Esophagus squamous epithelium (tissue), 5 donors: ENCODE measurements around the gene KLF6. TPM values are rescaled to one million over a fixed set of nuclear protein-coding genes. Genes with fewer than 3 reads are reported as not detected.
"Not testable (repeated sequence)": the region's sequence is repeated elsewhere in the genome, so short reads cannot be mapped to it uniquely, and the experiment has no call there.

Experiments
- DNase-seq: peaks from one replicate; lab custom pipeline; 2025; lab: John Stamatoyannopoulos, UW
- H3K27ac ChIP-seq, 4 donors: fragments of 200-600 bp; sonication (generic); one replicate each; pipeline ENCODE4 v1.5.1; 2016 to 2019; ENCODE audit warnings: mild to moderate bottlenecking in 1 of 4
- H3K27me3 ChIP-seq, 4 donors: fragments of 200-600 bp; sonication (generic); 1 replicate in 3 of 4; 2 replicates in 1 of 4; pipeline versions ENCODE4 v1.5.1 to v1.6.0; 2017 to 2021; ENCODE audit warnings: antibody characterized with exemption in 1 of 4
- H3K36me3 ChIP-seq, 3 donors: fragments of 200-600 bp; sonication (generic); one replicate each; pipeline ENCODE4 v1.5.1; 2016 to 2019
- H3K4me1 ChIP-seq, 3 donors: fragments of 200-600 bp; sonication (generic); one replicate each; pipeline ENCODE4 v1.5.1; 2017 to 2019
- H3K4me3 ChIP-seq, 4 donors: fragments of 200-600 bp; sonication (generic); 1 replicate in 3 of 4; 2 replicates in 1 of 4; pipeline ENCODE4 v1.5.1; 2016 to 2019; ENCODE audit warnings: mild to moderate bottlenecking in 2 of 4, moderate library complexity in 1 of 4
- H3K9me3 ChIP-seq, 3 donors: fragments of 200-600 bp; sonication (generic); one replicate each; pipeline ENCODE4 v1.5.1; 2016 to 2019
- POLR2A ChIP-seq, 4 donors: fragments of 450-650 bp; IDR thresholded peaks; one replicate each; pipeline ENCODE4 v1.6.1; 2017; ENCODE audit warnings: antibody characterized with exemption in 4 of 4, mild to moderate bottlenecking in 4 of 4, moderate library complexity in 3 of 4
- WGBS, 2 donors: methylation state at CpG; one replicate each; pipeline ENCODE4 v1.1.5; 2018; 5-methylcytosine and 5-hydroxymethylcytosine counted together
- intact Hi-C: fragments of 100-400 bp; cut with DNase I; formaldehyde crosslinking; loops from one replicate; pipeline ENCODE4 v1.15.0; 2022
- total RNA-seq, 4 donors: library from RNA; depleted of rRNA; stranded (reverse); fragments of >200 nt; gene quantifications; one replicate each; pipeline ENCODE4 v1.1.0, GENCODE V29; 2016
- TF ChIP-seq, protein P1 (sequence below), 6 experiments: fragments of 450-650 bp in 4 of 6; fragments of 200-600 bp in 2 of 6; sonication (generic) in 2 of 6; IDR thresholded peaks; one replicate each; pipeline ENCODE4 v1.5.1; 2016 to 2019; ENCODE audit warnings: antibody characterized with exemption in 6 of 6, mild to moderate bottlenecking in 4 of 6, moderate library complexity in 4 of 6
- donor health status: DM: yes; HTN: yes; CAD: no.

The KLF6 gene
- total RNA-seq, 4 donors from 2014 or later = 39.6 to 91.2 (median 74.2) TPM

DNA sequence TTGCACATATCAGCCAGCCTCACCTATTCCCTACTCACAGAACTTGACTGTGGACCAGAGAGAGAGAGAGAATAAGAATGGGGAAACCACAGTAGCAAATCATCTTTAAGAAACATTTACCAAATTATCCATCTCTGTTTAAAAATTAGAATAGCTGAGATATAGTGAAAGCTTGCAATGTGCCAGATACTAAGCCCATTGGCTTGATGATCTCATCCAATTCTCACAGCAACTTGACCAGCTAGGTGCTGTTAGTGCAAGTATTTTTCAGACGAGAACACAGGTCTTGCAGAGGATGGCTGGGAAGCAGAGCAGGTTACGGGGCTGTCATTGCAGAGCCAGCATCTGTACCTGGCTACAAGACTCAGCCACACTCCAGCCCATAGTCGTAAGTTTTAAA, 50.9 kb downstream of the KLF6 start:
- no peaks in the 10 kb centered on the region for H3K9me3 ChIP-seq
- no peaks in the 10 kb centered on the region for H3K4me1 ChIP-seq
- 62 to 79% methylated on average over 3 of the region's 3 CpGs for WGBS, 2 donors
- no peaks in the 10 kb centered on the region for H3K36me3 ChIP-seq
- DNase-seq = no peak
- no peaks in the 10 kb centered on the region for H3K27me3 ChIP-seq
- intact Hi-C loops = no loop called here
- no peak for TF ChIP-seq POLR2A (IDR thresholded peaks at IDR 0.05)
- TF ChIP-seq, protein P1, sequence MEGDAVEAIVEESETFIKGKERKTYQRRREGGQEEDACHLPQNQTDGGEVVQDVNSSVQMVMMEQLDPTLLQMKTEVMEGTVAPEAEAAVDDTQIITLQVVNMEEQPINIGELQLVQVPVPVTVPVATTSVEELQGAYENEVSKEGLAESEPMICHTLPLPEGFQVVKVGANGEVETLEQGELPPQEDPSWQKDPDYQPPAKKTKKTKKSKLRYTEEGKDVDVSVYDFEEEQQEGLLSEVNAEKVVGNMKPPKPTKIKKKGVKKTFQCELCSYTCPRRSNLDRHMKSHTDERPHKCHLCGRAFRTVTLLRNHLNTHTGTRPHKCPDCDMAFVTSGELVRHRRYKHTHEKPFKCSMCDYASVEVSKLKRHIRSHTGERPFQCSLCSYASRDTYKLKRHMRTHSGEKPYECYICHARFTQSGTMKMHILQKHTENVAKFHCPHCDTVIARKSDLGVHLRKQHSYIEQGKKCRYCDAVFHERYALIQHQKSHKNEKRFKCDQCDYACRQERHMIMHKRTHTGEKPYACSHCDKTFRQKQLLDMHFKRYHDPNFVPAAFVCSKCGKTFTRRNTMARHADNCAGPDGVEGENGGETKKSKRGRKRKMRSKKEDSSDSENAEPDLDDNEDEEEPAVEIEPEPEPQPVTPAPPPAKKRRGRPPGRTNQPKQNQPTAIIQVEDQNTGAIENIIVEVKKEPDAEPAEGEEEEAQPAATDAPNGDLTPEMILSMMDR (IDR thresholded peaks at IDR 0.05) = no peak
- no peak overlapping the region for H3K27ac ChIP-seq
- H3K4me3 ChIP-seq = no peak overlapping the region

- H3K4me1 ChIP-seq, DNase-seq, H3K9me3 ChIP-seq, H3K4me3 ChIP-seq, H3K27me3 ChIP-seq, intact Hi-C loops, H3K27ac ChIP-seq, H3K36me3 ChIP-seq: not testable (repeated sequence)
- 79 to 90% methylated on average over 3 of the region's 3 CpGs for WGBS, 2 donors
Observed at GRCh38 chr10:3732183-3732582, 52.8 kb downstream of the KLF6 start.

- TF ChIP-seq, protein P1 (IDR thresholded peaks at IDR 0.05) = no peak
- no peak for TF ChIP-seq POLR2A (IDR thresholded peaks at IDR 0.05)
- intact Hi-C loops = no loop called here
- no peak for DNase-seq
- H3K27ac ChIP-seq = no peak overlapping the region
- no peaks in the 10 kb centered on the region for H3K27me3 ChIP-seq
- no peaks in the 10 kb centered on the region for H3K9me3 ChIP-seq
- no peaks in the 10 kb centered on the region for H3K36me3 ChIP-seq
- WGBS, 2 donors = 84% methylated on average over 12 of the region's 12 CpGs
- H3K4me1 ChIP-seq = no peaks in the 10 kb centered on the region
- H3K4me3 ChIP-seq = no peak overlapping the region
Observed at GRCh38 chr10:3729397-3729976, 55.5 kb downstream of the KLF6 start.

DNA sequence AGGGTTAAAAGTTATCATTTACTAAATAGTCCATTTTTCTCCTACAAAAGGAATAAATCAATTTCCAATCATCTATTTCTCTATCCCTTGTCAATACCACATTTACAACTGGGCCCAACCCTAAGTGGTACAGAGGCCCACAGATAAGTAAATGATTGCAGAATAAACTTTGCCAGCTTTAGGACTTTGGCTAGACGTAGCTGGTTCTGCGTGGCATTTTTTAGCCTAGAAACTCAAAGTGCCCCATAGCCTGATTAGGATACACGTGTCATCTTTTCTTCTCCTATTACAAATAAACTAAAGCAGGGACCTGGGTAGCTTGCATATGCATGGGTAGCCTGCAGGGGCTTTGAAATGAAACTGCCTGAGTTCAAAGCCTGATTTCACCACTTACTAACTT, 56.4 kb downstream of the KLF6 start:
- 90 to 91% methylated on average over 3 of the region's 3 CpGs for WGBS, 2 donors

GRCh38 chr10:3727268-3727667, 57.7 kb downstream of the KLF6 start:
- H3K4me1 ChIP-seq = no peaks in the 10 kb centered on the region
- H3K27me3 ChIP-seq = no peaks in the 10 kb centered on the region
- DNase-seq = no peak
- intact Hi-C loops = no loop called here
- WGBS, 2 donors = 83 to 87% methylated on average over 7 of the region's 7 CpGs
- no peak overlapping the region for H3K27ac ChIP-seq
- H3K9me3 ChIP-seq = no peaks in the 10 kb centered on the region
- H3K36me3 ChIP-seq = no peaks in the 10 kb centered on the region
- no peak overlapping the region for H3K4me3 ChIP-seq
- TF ChIP-seq, protein P1 (IDR thresholded peaks at IDR 0.05) = no peak
- TF ChIP-seq POLR2A (IDR thresholded peaks at IDR 0.05) = no peak

More for the DNA sequence above, 56.4 kb downstream of the KLF6 start:
- Histone ChIP-seq H3K4me1 (no peaks in the 10 kb centered on the region), H3K9me3 (no peaks in the 10 kb centered on the region), H3K4me3 (no peak overlapping the region), H3K27ac (no peak overlapping the region), H3K36me3 (no peaks in the 10 kb centered on the region), H3K27me3 (no peaks in the 10 kb centered on the region)
- TF ChIP-seq POLR2A (IDR thresholded peaks at IDR 0.05) = no peak
- TF ChIP-seq, protein P1 (IDR thresholded peaks at IDR 0.05) = no peak
- intact Hi-C loops = no loop called here
- DNase-seq = no peak
